GM11168 (cell line): ENCODE measurements around the gene SUCLA2.

Source experiments
- in situ Hi-C: fragments of 300-500 bp; cut with MboI; formaldehyde crosslinking; loops from one replicate; pipeline ENCODE4 v1.12.0; 2022; ENCODE audit warnings: low sequenced_read_pairs; ENCODE audit not compliant: unreplicated experiment

Gene SUCLA2

DNA sequence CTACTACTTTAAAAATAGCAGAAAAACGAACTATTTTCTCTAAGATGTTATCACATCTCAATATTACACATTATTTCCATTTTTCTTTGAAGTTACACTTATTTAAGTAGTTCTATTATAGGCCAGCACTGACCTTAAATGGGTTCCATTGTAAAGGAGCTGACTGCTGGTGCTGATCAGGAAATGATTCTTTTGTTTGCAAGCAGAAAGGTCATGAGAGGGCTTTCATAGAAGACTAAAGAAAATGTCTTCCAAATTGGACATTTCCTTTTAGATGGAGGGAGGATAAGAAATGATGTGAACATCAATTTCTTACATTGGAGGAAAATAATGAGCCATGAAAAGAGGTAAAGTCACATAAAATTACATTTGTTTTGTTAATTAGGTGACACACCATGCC is 96.2 kb downstream of the SUCLA2 start:
- in situ Hi-C loops: no loop called here

DNA sequence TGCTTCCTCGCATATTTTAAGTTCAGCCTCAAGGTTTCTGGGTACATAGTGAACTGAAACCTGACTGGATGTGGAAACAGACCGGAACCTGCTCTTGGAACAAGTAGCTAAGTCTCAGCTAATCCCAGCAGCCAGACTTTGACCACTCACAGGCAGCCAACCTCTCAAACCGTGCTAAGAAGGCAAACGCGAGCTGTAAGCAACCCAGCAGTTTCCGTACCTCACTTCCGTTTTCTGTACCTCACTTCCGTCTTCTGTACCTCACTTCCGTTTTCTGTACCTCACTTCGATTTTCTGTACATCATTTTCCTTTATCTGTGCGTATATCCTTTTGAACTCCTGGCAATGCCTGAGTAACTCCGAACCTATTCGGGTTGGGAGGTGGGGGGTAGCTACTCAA is 96.8 kb downstream of the SUCLA2 start:
- in situ Hi-C loops: no loop called here

DNA sequence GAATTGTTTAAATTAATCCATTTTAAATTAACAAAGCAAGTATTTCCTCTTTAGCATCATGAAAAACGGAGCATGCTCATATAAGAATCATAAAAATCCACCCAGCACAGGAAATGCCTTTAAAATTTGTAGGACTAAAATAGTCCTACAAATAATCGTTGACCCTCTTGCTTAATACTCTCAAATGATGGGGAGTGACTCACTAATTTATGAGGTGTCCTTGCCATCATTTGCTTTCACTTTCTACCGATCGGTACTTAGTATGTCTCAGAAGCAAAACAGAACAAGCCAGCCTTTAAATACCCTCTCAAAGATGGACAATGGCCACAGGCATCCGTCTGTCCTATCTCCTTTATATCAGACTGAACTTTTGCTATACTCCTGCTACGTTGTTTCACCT is 97.2 kb downstream of the SUCLA2 start:
- in situ Hi-C loops: no loop called here

DNA sequence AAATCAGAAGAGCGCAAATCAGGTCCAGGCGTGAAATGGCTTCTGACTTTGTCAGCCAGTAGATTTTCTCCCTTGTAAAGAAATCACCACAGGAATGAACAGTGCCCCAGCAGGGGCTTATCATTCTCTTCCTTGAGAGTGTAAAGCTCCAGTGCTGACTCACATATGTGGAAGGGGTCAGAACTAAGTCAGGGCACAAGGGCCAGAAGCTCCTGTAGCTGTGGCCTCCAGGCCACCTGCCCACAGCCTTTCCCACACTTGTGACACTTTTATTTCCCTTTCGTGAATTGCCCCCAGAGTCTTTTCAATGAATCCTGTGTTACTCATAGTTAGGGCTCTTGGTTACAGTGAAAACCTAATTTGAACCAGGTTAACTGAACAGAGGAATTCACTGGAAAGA is 99.6 kb downstream of the SUCLA2 start:
- in situ Hi-C loops: no loop called here

DNA sequence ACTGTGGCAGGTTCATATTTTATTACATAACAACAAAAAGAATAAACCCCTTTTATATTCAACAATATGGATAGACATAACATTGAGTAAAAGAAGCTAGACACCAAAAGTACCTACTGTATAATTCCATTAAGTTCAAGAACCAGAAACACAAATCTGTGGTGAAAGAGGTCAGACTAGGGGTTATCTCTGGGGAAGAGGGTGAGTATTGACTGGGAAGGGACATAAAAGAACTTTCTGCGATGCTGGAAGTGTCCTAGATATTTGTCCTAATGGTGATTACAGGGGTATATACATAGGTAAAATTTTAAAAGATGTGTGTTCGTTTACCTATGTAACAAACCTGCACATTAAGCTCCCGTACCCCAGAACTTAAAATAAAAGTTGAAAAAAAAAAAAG is 103.0 kb downstream of the SUCLA2 start:
- in situ Hi-C loops: no loop called here

DNA sequence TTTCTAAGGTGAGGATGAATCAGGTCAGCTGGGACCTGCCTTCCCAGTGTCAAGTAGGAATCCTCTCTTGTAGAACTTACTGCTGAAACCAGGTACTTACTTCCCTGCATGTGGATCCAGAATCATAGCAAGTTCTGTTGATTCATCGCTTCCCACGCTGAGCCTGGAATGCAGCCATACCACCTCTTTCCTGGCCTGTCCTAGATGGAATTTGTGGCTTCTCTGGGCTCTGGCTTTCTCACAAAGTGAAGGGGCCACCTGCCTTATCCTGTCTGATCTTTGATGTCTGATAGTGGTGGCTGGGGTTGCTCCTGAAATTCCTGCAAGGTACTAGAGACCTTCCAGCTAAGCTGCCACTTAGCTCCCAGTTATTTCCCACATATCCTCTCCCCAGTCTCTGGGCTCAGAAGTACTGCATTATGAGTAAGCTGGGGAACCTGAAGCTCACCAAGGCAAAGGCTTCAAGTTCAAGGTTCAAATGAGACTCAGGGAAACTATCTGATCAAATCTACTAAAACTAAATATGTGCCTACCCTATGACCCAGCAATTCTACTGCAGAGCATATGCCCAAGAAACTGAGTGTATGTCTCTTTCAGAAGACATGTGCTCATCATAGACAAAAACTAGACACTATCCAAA is 103.5 kb downstream of the SUCLA2 start:
- in situ Hi-C loops: no loop called here

DNA sequence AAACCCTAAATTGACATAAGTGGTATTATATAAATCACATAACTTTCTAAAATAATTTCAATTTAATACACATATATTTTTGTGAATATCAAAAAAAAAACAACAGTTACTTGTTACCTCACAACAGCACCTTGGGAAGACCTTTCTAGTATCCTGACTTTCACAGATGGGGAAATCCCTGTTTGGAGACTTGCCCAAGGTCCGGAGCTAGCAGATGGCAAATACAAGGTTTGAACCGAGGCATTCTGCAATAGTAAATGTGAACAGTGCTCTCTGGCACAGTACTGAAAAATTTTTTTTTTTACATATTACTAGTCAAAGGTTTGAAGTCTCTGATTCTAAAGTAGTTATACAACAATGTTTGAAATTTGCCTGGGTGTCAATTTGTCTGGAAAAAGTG is 104.5 kb downstream of the SUCLA2 start:
- in situ Hi-C loops: no loop called here

DNA sequence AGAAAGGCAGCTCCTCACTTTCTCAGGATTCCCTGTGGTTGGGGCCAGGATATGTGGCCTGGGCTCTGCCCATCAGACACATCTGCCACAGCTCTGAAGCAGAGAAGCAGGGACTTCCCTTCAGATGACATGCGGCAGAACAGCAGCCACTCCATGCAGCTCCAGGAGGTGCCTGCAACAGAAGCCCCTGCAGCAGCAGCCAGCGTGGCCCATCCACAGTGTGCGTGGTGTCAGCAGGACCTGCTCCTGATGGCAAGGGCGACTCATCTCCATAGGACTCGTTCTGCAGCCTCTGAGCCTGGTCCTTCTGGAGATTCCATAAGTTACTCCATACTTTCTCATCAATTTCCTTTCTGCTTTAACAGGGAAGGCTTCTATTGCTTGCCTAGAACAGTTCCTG is 105.0 kb downstream of the SUCLA2 start:
- in situ Hi-C loops: no loop called here

DNA sequence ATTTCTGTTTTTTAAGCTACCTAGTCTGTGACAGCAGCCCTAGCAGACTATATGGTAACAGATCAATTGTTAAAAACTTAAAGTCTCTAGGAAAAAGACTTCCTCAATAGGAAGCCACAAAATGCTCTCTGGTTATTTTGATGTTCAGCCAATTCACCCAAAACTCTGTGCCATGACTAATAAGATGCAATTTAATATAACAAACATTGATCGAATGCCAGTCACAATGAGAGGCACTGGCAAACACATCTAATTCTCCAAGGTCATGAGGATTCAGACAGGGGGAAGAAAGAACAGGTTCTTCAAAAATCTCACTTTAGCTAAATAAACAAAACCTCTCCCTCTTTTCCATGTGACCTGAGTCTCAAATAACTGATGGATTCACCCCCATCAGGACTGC is 107.5 kb downstream of the SUCLA2 start:
- in situ Hi-C loops: no loop called here
